Measurements from ENCODE around the gene KRTAP16-1.

- TF ChIP-seq CTCF (conservative IDR thresholded peaks at IDR 0.05; ENCODE audit: low read length) = no peak
- no peak for TF ChIP-seq EZH2phosphoT487 (IDR thresholded peaks at IDR 0.05; ENCODE audit: borderline replicate concordance)
Measured at GRCh38 chr17:41339571-41340172, 30.6 kb upstream of the KRTAP16-1 start.

Data from Loucy (cell line).